GM20431 (cell line): ENCODE data around the gene SRD5A3.

Experiments
- in situ Hi-C: fragments of 300-500 bp; cut with MseI, MboI; formaldehyde crosslinking; loops from one replicate; pipeline ENCODE4 v1.15.0; 2020; ENCODE audit warnings: low sequenced_read_pairs; ENCODE audit not compliant: unreplicated experiment

SRD5A3 gene

DNA sequence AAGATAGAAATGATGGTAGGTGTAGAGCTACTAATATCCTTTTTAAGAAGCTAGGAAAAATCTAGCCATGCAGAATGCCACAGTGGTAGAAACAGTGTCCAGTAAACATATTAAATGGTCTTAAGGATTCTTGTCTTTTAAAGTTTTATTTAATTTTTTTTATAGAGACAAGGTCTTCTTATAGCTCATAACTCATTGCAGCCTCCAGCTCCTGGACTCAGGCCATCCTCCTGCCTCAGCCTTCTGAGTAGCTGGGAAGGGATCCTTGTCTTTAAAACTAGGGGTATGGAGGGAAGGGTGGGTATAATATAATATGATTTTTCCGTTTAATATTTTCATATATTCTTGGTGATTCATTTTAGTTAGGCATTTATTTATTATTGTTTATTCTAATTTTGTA, 53.5 kb downstream of the SRD5A3 start:
- in situ Hi-C loops: no loop called here

DNA sequence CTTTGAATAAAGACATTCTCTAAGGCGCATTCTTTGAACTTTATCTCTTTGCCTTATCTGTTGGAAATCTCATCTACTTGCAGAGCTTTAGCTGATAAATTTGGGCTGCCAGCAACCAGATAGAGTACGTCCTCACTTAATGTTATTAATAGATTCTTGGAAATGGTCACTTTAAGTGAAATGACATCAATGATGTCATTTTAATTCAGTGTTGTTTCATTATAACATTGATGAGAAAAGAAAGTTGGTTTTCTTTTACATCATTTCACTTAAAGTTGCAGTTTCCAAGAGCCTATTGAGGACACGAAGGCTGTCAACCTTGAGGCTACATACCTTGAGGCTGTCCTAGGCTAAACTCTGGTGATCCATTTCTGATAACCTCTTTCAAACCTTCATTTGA, 59.0 kb downstream of the SRD5A3 start:
- in situ Hi-C loops: no loop called here

DNA sequence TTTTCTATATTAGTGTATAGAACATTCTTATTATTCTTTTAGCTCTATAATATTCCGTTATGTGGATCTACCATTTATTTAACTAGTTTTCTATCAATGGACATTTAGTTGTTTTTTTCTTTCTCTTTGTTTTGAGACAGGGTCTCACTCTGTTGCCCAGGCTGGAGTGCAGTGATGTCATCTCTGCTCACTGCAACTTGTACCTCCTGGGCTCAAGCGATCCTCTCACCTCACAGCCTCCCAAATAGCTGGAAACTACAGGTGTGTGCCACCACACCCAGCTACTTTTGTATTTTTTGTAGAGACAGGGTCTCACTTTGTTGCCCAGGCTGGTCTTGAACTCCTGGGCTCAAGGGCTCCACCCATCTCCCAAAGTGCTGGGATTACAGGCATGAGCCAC, 60.5 kb downstream of the SRD5A3 start:
- in situ Hi-C loops: no loop called here

DNA sequence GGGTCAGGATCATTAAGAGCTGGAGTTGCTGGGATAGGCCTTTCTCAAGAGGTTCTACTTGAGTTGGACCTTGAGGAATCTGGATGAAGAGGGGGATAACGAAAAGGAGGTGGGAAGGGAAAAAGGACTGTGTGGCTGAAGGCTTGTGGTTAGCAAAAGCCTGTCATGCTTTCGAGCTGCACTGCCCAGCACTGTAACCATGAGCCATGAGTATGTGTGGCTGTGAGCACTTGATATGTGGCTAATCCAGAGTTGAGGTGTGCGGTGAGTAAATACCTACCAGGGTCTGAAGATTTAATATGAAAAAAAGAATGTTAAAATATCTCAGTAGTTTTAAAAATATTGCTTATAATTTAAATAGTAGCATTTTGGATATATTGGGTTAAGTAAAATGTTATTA, 61.1 kb downstream of the SRD5A3 start:
- in situ Hi-C loops: no loop called here

DNA sequence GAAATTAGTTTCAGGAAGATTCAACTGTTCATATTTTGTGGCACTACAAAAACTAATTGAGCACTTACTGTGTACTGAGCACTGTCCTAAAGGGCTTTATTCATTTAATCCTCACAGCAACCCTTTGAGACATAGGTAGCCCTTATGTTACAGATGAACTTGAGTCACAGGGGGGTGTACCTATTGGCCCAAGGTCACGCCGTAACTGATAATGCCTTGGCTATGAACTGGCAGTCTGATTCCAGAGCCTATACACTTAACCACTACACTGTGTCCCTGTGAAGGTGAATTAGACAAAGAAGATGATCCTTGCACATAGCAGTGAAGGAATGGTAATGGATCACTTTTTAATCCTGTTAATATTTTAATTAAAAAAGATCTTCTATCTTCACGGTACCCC, 61.7 kb downstream of the SRD5A3 start:
- in situ Hi-C loops: no loop called here

DNA sequence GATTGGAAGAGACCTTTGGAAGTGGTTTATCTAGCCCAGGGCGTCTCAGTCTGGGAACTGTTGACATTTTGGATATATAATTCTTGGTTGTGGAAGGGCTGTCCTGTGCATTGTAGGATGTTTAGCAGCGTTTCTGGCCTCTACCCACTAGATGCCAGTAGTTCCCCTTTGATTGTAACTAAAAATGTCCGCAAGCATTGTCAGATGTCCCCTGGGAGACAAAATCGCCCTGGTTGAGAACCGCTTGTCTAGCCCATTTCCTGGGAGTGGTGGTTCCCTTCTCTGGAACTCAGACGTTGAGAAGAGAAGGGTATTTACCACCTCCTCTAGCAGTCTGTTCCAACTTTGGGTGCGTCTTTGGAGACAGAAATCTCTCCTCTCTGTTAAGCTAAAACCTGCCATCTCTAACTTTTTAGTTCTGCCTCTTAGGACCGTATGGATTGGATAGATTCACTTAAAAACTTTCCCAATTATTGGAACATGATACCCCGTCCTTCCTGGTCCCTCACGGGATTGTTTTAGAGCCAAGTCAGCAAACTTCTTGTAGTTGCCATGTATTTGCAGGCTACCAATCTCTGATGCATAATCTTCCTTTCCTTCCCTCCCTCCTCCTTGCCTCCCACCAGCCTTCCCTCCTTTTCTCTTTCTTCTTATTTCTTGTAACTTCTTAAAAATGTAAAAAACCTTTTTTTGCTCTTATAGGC, 63.6 kb downstream of the SRD5A3 start:
- in situ Hi-C loops: no loop called here

DNA sequence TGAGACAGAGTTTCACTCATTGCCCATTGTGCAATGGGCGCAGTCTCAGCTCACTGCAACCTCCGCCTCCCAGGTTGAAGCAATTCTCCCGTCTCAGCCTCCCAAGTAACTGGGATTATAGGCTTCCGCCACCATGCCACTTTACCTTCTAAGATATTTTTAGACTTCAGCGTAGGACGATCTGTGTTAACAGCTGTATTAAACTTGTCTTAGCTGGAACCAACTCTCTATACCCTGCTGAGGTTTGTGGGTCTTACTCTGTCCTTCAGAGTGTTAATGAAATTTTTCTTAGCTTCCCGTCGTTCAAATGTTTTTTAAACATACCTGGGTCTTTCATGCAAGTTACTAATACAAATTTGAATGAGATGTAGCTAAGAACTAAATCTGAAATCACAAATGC, 64.4 kb downstream of the SRD5A3 start:
- in situ Hi-C loops: no loop called here

DNA sequence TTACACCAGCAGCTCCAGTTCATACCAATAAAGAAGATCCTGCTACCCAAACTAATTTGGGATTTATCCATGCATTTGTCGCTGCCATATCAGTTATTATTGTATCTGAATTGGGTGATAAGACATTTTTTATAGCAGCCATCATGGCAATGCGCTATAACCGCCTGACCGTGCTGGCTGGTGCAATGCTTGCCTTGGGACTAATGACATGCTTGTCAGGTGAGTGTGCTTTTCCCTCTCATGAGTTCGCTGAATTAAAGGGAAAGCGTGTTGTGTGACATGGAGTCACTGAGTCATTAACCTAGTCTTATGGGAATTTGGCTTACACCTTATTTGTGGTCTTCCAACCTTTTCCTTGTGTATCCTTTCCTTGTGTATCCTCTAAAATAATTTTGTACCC, 65.6 kb downstream of the SRD5A3 start:
- in situ Hi-C loops: no loop called here

DNA sequence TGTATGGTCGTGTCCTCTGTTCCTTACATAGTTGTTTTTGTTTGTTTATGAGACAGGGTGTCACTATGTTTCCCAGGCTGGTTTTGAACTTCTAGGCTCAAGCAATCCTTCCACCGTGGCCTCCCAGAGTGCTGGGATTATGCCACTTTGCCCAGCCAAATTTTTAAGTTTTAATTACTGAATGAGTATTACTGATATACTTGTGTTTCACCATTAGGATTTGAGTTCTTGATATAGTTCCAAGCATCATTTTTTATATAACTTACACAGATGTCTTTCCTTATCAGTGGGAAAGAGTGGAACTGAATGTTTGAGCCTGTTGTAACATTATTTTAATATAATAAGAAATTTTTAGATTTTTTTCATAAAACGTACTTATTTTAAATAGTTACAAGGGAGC, 70.1 kb downstream of the SRD5A3 start:
- in situ Hi-C loops: no loop called here
